Kidney epithelial cell (primary cell): ENCODE measurements around the gene SHISA9. TPM values are rescaled to one million over a fixed set of nuclear protein-coding genes. Genes with fewer than 3 reads are reported as not detected.

Source experiments
- DNase-seq: peaks from one replicate; pipeline ENCODE4 v3.0.0-alpha.2; 2010; ENCODE audit warnings: low read depth
- H3K27me3 ChIP-seq: 2 replicates; pipeline ENCODE4 v1.6.0; 2011; ENCODE audit warnings: low read length; ENCODE audit not compliant: control insufficient read depth, insufficient read depth
- H3K36me3 ChIP-seq: 2 replicates; pipeline ENCODE4 v1.5.1; 2011; ENCODE audit warnings: low read length; ENCODE audit not compliant: control insufficient read depth, insufficient read depth
- H3K4me3 ChIP-seq: 2 replicates; pipeline ENCODE4 v1.5.1; 2011; ENCODE audit warnings: low read depth, mild to moderate bottlenecking, control low read depth, low read length
- CTCF ChIP-seq: IDR thresholded peaks from 2 replicates; pipeline ENCODE4 v1.5.1; 2011; ENCODE audit warnings: mild to moderate bottlenecking, moderate library complexity, low read length, control low read depth, inconsistent platforms; ENCODE audit not compliant: insufficient read depth, poor library complexity, severe bottlenecking
- total RNA-seq: library from RNA; depleted of rRNA; stranded (reverse); fragments of >200 nt; gene quantifications from 2 replicates; pipeline ENCODE4 v1.2.3, GENCODE V29; 2015

SHISA9 gene
- total RNA-seq, 1 donor from 2014 or later = 32.8 TPM

- no peaks in the 10 kb centered on the region for H3K27me3 ChIP-seq
- TF ChIP-seq CTCF = no peak
- no peaks in the 10 kb centered on the region for H3K36me3 ChIP-seq
- DNase-seq = no peak
- H3K4me3 ChIP-seq = no peak overlapping the region
These were observed 204.0 kb downstream of the SHISA9 start for GRCh38 chr16:13105427-13105826.

GRCh38 chr16:13106464-13106863, 205.1 kb downstream of the SHISA9 start:
- Histone ChIP-seq H3K4me3 (no peak overlapping the region), H3K36me3 (no peaks in the 10 kb centered on the region), H3K27me3 (no peaks in the 10 kb centered on the region)
- DNase-seq = no peak
- no peak for TF ChIP-seq CTCF

GRCh38 chr16:13108126-13108525, 206.7 kb downstream of the SHISA9 start:
- DNase-seq = no peak
- Histone ChIP-seq H3K27me3 (no peaks in the 10 kb centered on the region), H3K36me3 (no peaks in the 10 kb centered on the region), H3K4me3 (no peak overlapping the region)
- TF ChIP-seq CTCF = no peak

GRCh38 chr16:13109171-13109570, 207.8 kb downstream of the SHISA9 start:
- DNase-seq = no peak
- TF ChIP-seq CTCF = no peak
- H3K4me3 ChIP-seq = no peak overlapping the region

GRCh38 chr16:13110124-13110796, 208.9 kb downstream of the SHISA9 start:
- Histone ChIP-seq H3K36me3 (no peaks in the 10 kb centered on the region), H3K4me3 (no peak overlapping the region), H3K27me3 (no peaks in the 10 kb centered on the region)
- DNase-seq = peak; percentile 96
- TF ChIP-seq CTCF = no peak

More at GRCh38 chr16:13109171-13109570, 207.8 kb downstream of the SHISA9 start:
- Histone ChIP-seq H3K27me3 (no peaks in the 10 kb centered on the region), H3K36me3 (no peaks in the 10 kb centered on the region)

- Histone ChIP-seq H3K36me3 (no peaks in the 10 kb centered on the region), H3K27me3 (no peaks in the 10 kb centered on the region), H3K4me3 (no peak overlapping the region)
- TF ChIP-seq CTCF = no peak
- DNase-seq = no peak
These were observed 210.3 kb downstream of the SHISA9 start for GRCh38 chr16:13111747-13112146.
